Activated T-cell treated with anti-CD3 and anti-CD28 coated beads, Interleukin-2, amount 50 U/mL, for 24 hours (primary cell): ENCODE results near the gene ANKRD45.
"Not testable (repeated sequence)": the region's sequence is repeated elsewhere in the genome, so short reads cannot be mapped to it uniquely, and the experiment has no call there.

ENCODE experiments used
- DNase-seq: peaks from one replicate; pipeline ENCODE4 v3.0.0-alpha.2; 2020
- H3K27ac Mint-ChIP-seq: 2 replicates; pipeline ENCODE4 v1.8.0; 2020; ENCODE audit warnings: mild to moderate bottlenecking, mixed read lengths
- H3K27me3 Mint-ChIP-seq: 2 replicates; pipeline ENCODE4 v1.8.0; 2020; ENCODE audit warnings: mixed read lengths
- H3K36me3 Mint-ChIP-seq: 2 replicates; pipeline ENCODE4 v1.8.0; 2020; ENCODE audit warnings: low read depth, mixed read lengths
- H3K4me1 Mint-ChIP-seq: 2 replicates; pipeline ENCODE4 v1.8.0; 2020; ENCODE audit warnings: low read depth, mixed read lengths
- H3K4me3 Mint-ChIP-seq: 2 replicates; pipeline ENCODE4 v1.8.0; 2020; ENCODE audit warnings: mild to moderate bottlenecking, moderate library complexity, mixed read lengths
- H3K9me3 Mint-ChIP-seq: 2 replicates; pipeline ENCODE4 v1.8.0; 2020; ENCODE audit warnings: mixed read lengths

The ANKRD45 gene

GRCh38 chr1:173570370-173571007 lies 99.2 kb downstream of the ANKRD45 start:
- Mint-ChIP-seq H3K4me1 (peaks cover 13% of the 10 kb centered on the region), H3K4me3 (no peak overlapping the region), H3K27me3 (no peaks in the 10 kb centered on the region), H3K27ac (no peak overlapping the region), H3K9me3 (peaks cover 19% of the 10 kb centered on the region), H3K36me3 (no peaks in the 10 kb centered on the region)
- no peak for DNase-seq

GRCh38 chr1:173568483-173568882 lies 101.2 kb downstream of the ANKRD45 start:
- Mint-ChIP-seq H3K4me3 (no peak overlapping the region), H3K36me3 (no peaks in the 10 kb centered on the region), H3K27ac (no peak overlapping the region), H3K27me3 (no peaks in the 10 kb centered on the region), H3K9me3 (peaks cover 24% of the 10 kb centered on the region), H3K4me1 (peaks cover 13% of the 10 kb centered on the region)
- no peak for DNase-seq

DNA sequence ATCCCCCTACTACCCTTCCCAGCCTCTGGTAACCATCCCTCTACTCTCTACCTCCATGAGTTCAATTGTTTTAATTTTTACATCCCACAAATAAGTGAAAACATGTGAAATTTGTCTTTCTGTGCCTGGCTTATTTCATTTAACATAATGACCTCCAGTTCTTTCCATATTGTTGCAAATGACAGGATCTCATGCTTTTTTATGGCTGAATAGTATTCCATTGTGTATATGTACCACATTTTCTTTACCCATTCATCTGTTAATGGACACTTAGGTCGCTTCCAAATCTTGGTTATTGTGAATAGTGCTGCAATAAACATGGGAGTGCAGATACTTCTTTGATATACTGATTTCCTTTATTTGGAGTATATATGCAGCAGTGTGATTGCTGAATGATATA lies 105.8 kb downstream of the ANKRD45 start:
- not testable (repeated sequence) for H3K27me3 Mint-ChIP-seq, H3K4me3 Mint-ChIP-seq, DNase-seq, H3K4me1 Mint-ChIP-seq, H3K36me3 Mint-ChIP-seq, H3K27ac Mint-ChIP-seq
- peaks cover 24% of the 10 kb centered on the region for H3K9me3 Mint-ChIP-seq

DNA sequence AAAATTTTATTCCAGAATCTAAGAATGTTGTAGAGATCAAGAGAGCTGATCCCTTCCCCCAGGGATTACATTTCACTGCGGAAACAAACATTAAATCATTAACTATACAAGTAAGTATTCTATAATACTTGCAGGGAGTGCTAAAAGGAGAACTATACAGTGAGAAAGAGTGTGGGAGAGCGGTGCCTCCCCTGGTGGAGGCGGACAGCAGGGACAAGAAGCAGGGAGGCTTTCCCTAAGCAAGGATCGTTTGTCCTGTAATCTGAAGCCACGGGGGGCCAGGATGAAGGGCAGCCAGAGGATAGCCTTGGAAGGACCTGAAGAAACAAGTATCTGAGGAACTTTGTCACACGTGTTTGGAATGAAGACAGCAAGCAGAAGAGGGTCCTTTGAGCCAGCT lies 106.8 kb downstream of the ANKRD45 start:
- no peak overlapping the region for H3K4me3 Mint-ChIP-seq
- no peak for DNase-seq
- H3K27ac Mint-ChIP-seq, result no peak overlapping the region
- H3K27me3 Mint-ChIP-seq, result no peaks in the 10 kb centered on the region
- H3K4me1 Mint-ChIP-seq, result peaks cover 6% of the 10 kb centered on the region
- H3K9me3 Mint-ChIP-seq, result peaks cover 20% of the 10 kb centered on the region
- no peaks in the 10 kb centered on the region for H3K36me3 Mint-ChIP-seq

DNA sequence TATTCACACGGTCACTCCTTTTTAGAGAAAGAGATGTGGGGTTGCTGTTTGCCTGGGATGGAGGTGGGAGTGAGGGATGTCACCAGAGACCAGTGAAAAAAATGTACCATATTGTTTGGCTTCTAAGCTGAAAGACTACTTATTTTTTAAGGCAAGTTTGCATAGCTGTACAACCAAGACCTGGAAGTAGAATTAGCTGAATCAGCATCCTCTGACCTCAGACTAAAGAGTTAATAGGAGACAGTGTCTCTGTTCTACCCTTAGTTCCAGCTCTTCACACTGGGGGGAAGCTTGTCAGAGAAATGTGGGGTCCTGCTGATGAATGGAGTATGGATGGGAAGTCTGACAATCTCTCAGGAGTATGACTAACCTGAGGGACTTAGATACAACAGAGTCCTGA lies 108.4 kb downstream of the ANKRD45 start:
- Mint-ChIP-seq H3K9me3 (peaks cover 8% of the 10 kb centered on the region), H3K27me3 (no peaks in the 10 kb centered on the region), H3K4me3 (no peak overlapping the region), H3K27ac (no peak overlapping the region), H3K36me3 (no peaks in the 10 kb centered on the region), H3K4me1 (peaks cover 8% of the 10 kb centered on the region)
- no peak for DNase-seq

GRCh38 chr1:173560285-173560880 lies 109.3 kb downstream of the ANKRD45 start:
- Mint-ChIP-seq H3K27ac (no peak overlapping the region), H3K4me1 (peaks cover 12% of the 10 kb centered on the region), H3K27me3 (no peaks in the 10 kb centered on the region), H3K9me3 (peaks cover 6% of the 10 kb centered on the region), H3K36me3 (no peaks in the 10 kb centered on the region), H3K4me3 (no peak overlapping the region)
- DNase-seq, result no peak
